Activated CD4-positive, alpha-beta memory T cell treated with anti-CD3 and anti-CD28 coated beads, Interleukin-2, amount 10 ng/mL, durations not matched to agents 7 days and 5 days (primary cell): Measurements from ENCODE around the gene IFT81. TPM values are rescaled to one million over a fixed set of nuclear protein-coding genes. Genes with fewer than 3 reads are reported as not detected.
"Not testable (repeated sequence)": the region's sequence is repeated elsewhere in the genome, so short reads cannot be mapped to it uniquely, and the experiment has no call there.

ENCODE experiments used
- CTCF ChIA-PET: fragments of 350-600 bp; sonication (Branson Sonifier 250); formaldehyde crosslinking; loops from one replicate; lab custom pipeline; 2021; ENCODE audit warnings: antibody characterized with exemption, inconsistent platforms; lab: Charles Lee
- POLR2A ChIA-PET: fragments of 350-600 bp; sonication (Branson Sonifier 250); formaldehyde crosslinking; loops from one replicate; lab custom pipeline; 2021; ENCODE audit warnings: antibody characterized with exemption; lab: Charles Lee
- DNase-seq: peaks from one replicate; pipeline ENCODE4 v3.0.0-alpha.2; 2020
- H3K27ac Mint-ChIP-seq: one replicate; pipeline ENCODE4 v1.8.0; 2021; ENCODE audit warnings: mild to moderate bottlenecking, mixed read lengths
- H3K27me3 Mint-ChIP-seq: one replicate; pipeline ENCODE4 v1.8.0; 2021; ENCODE audit warnings: mixed read lengths
- H3K36me3 Mint-ChIP-seq: one replicate; pipeline ENCODE4 v1.8.0; 2021; ENCODE audit warnings: low read depth, mixed read lengths
- H3K4me1 Mint-ChIP-seq: one replicate; pipeline ENCODE4 v1.8.0; 2021; ENCODE audit warnings: mixed read lengths
- H3K4me3 Mint-ChIP-seq: one replicate; pipeline ENCODE4 v1.8.0; 2021; ENCODE audit warnings: mild to moderate bottlenecking, mixed read lengths
- H3K9me3 Mint-ChIP-seq: one replicate; pipeline ENCODE4 v1.8.0; 2021; ENCODE audit warnings: mixed read lengths
- total RNA-seq, 2 experiments: library from RNA; stranded (reverse); gene quantifications; one replicate each; pipeline ENCODE4 v1.2.3, GENCODE V29; 2021

IFT81 gene
- total RNA-seq, 2 experiments from 2014 or later, result 2.0 to 2.6 TPM

DNA sequence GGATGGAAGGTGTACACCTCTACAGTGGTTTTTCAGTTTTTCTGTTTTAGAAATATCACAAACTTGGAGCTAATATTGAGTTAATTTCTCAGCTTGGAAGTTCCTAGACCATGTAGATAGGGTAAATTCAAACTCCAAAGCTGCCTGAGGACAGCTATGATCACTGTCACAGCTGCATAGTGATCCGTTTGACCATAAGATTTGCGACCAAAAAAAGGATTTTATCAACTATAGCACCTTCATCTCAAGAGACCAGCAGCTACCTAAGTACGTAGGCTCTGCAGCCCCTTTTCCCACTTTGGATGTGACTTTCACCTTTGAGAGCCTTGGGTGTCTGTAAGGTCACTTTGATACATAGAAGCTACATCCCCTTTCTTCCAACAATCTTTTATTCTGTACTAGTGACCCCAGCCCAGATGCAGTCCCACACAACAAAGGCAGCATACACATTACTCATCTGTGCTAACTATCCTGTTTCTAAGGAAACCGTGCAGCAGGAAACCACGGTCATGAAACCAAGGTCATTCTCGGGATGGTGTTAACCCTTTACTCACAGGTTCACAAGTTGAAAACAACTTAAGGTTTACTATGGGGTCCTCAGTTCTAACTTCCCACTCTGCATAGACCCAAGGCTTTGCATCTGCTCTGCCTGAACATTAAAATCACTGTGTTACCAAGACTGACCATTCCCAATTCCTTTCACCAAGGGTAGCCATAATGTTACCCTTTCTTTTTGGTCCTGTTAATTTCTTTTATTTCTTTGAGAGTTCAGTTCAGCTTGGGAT, 75.4 kb downstream of the IFT81 start:
- no peak overlapping the region for H3K4me3 Mint-ChIP-seq
- no peaks in the 10 kb centered on the region for H3K27me3 Mint-ChIP-seq
- peak; percentile 35 for DNase-seq
- no peak overlapping the region for H3K27ac Mint-ChIP-seq
- ChIA-PET POLR2A (interaction anchor here (1.4 kb wide), 1 partner anchor 34 kb away, joined by 3 read pairs; no protein-coding TSS in a partner anchor), CTCF (no interaction called here)
- H3K9me3 Mint-ChIP-seq, result no peaks in the 10 kb centered on the region
- peaks cover 12% of the 10 kb centered on the region for H3K4me1 Mint-ChIP-seq
- no peaks in the 10 kb centered on the region for H3K36me3 Mint-ChIP-seq

DNA sequence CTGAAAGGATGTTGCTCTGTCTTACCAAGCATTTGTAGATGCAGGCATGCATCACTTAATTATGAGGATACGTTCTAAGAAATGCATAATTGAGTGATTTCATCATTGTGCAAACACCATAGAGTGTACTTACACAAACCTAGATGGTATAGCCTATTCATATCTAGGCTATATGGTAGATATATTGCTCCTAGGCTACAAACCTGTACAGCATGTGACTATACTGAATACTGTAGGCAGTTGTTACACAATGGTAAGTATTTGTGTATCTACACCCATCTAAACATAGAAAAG, 75.9 kb downstream of the IFT81 start:
- Mint-ChIP-seq H3K36me3 (no peaks in the 10 kb centered on the region), H3K9me3 (no peaks in the 10 kb centered on the region), H3K27me3 (no peaks in the 10 kb centered on the region), H3K4me3 (no peak overlapping the region), H3K4me1 (peaks cover 12% of the 10 kb centered on the region), H3K27ac (no peak overlapping the region)
- DNase-seq, result no peak
- ChIA-PET POLR2A (no interaction called here), CTCF (no interaction called here)

DNA sequence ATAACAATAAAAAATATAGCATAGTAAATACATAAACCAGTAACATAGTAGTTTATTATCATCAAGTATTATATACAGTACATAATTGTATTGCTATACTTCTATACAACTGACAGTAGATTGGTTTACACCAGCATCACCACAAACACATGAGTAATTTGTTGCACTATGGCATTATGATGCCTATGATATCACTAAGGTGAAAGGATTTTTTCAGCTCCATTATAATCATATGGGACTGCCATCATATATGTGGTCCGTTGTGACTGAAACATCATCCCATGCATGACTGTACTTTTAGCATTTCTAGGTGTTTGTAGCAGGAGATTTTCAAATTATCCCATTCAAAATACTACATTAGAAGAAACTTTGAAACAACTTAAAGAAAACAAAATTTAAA, 77.8 kb downstream of the IFT81 start:
- no peak for DNase-seq
- ChIA-PET POLR2A (no interaction called here), CTCF (no interaction called here)
- Mint-ChIP-seq H3K4me1 (peaks cover 12% of the 10 kb centered on the region), H3K4me3 (no peak overlapping the region), H3K27ac (no peak overlapping the region), H3K27me3 (no peaks in the 10 kb centered on the region), H3K9me3 (no peaks in the 10 kb centered on the region), H3K36me3 (no peaks in the 10 kb centered on the region)

DNA sequence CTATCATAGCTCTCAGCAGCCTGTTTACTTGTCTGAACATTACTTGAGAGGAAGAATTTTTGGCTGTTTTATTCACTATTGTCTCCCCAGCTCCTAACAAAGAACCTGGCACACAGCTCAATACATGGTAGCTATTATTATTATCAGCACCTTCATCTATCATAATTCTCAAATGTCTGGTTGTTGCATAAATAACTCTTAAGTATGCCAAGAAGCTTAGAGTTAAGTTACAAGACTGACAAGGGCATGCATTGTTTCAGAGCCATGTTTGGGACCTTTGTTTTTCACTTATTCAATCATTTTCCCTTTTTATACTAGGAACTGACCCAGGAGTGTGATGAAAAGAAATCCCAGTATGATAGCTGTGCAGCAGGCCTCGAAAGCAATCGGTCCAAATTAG, 79.4 kb downstream of the IFT81 start:
- Mint-ChIP-seq H3K27ac (no peak overlapping the region), H3K27me3 (no peaks in the 10 kb centered on the region), H3K9me3 (no peaks in the 10 kb centered on the region), H3K4me1 (peaks cover 12% of the 10 kb centered on the region), H3K36me3 (no peaks in the 10 kb centered on the region), H3K4me3 (no peak overlapping the region)
- ChIA-PET POLR2A (no interaction called here), CTCF (interaction anchor here (0.6 kb wide), 1 partner anchor 104 kb away, joined by 5 read pairs; no protein-coding TSS in a partner anchor)
- DNase-seq, result no peak

DNA sequence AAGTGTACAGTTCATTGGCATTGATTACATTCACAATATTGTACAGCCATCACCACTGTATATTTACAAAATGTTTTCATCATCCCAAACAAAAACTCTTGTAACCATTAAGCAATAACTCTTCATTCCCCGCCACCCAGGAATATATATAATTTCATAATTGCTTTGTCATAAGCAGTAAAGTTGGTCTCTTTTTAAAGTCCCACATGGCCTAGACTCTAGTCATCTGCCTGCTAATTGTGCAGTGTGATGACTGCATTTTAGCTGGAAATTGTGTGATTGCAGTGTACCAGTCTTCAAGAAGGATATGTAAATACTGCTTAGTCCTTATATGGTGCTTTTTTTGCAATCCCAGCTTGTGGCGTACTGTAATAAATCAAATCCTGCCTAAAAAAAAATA, 81.8 kb downstream of the IFT81 start:
- Mint-ChIP-seq H3K27me3 (no peaks in the 10 kb centered on the region), H3K27ac (no peak overlapping the region), H3K36me3 (no peaks in the 10 kb centered on the region), H3K9me3 (no peaks in the 10 kb centered on the region), H3K4me3 (no peak overlapping the region), H3K4me1 (no peaks in the 10 kb centered on the region)
- CTCF ChIA-PET, result no interaction called here
- no peak for DNase-seq
- POLR2A ChIA-PET, result no interaction called here

DNA sequence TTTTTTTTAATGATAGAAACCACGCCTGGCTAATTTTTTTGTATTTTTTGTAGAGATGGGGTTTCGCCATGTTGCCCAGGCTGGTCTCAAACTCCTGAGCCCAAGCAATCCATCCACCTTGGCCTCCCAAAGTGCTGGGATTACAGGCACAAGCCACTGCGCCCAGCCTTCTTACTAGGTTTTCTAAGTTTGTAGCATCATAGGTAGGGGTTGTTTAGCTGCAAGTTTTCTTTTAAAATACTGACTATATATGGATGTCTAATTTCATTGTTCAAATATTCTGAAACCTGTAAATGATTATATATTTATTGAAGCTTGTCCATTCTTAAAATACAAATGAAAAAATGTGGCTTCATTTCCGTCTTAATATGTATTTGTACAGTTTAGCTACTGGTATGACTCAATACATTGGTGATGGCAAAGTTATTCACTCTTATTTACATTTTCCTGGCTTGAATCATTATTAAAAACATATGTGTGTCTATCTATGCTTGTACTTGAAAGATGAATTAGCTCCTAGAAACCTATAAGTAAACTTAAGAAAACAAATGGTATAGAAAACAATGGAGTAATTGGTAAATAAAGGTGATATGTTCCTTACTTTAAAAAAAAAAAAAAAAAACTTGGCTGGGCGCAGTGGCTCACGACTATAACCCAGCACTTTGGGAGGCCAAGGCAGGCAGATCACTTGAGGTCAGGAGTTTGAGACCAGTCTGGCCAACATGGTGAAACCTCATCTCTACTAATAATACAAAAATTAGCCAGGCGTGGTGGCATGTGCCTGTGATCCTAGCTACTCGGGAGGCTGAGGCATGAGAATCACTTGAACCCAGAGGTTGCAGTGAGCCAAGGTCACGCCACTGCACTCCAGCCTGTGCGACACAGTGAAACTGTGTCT, 87.7 kb downstream of the IFT81 start:
- not testable (repeated sequence) for DNase-seq, H3K27me3 Mint-ChIP-seq, H3K9me3 Mint-ChIP-seq, H3K4me3 Mint-ChIP-seq, H3K27ac Mint-ChIP-seq, H3K4me1 Mint-ChIP-seq, H3K36me3 Mint-ChIP-seq
- ChIA-PET CTCF (interaction anchor here (0.7 to 1.2 kb wide), 2 partner anchors 13 to 79 kb away, joined by 3 to 8 read pairs; no protein-coding TSS in a partner anchor), POLR2A (interaction anchor here (0.8 kb wide), 1 partner anchor 289 kb away, joined by 3 read pairs; no protein-coding TSS in a partner anchor)

DNA sequence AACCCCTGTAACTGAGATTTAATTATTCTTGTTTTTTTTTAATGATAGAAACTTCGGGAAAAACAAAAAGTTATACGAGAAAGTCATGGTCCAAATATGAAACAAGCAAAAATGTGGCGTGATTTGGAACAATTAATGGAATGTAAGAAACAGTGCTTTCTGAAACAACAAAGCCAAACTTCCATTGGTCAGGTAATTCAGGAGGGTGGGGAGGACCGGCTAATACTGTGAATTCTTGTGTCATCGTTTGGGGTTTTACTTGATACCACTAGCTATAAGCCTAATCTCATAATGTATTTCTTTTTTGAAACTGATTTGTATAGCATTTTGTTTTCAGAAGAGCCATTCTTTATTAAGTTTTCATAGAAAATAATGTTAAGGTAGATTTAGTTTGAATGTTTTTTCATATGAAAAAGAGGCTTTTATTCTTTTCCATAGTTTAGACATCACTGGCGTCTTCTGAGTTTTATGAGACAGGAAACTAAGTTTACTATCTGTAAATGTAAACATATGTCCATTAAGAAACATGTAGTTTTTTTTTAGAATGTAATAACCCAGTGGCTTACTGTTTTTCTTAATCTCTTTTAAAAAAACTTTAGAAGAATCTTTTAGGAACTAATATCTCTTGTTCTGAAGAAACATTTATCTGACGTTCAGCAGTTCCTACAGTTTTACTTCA, 94.0 kb downstream of the IFT81 start:
- POLR2A ChIA-PET, result interaction anchor here (0.7 kb wide), 1 partner anchor 316 kb away, joined by 3 read pairs; no protein-coding TSS in a partner anchor
- no peak overlapping the region for H3K27ac Mint-ChIP-seq
- H3K36me3 Mint-ChIP-seq, result peaks cover 5% of the 10 kb centered on the region
- no peak for DNase-seq
- no peaks in the 10 kb centered on the region for H3K27me3 Mint-ChIP-seq
- H3K9me3 Mint-ChIP-seq, result peaks cover 4% of the 10 kb centered on the region
- H3K4me3 Mint-ChIP-seq, result no peak overlapping the region
- no peaks in the 10 kb centered on the region for H3K4me1 Mint-ChIP-seq
- CTCF ChIA-PET, result no interaction called here

DNA sequence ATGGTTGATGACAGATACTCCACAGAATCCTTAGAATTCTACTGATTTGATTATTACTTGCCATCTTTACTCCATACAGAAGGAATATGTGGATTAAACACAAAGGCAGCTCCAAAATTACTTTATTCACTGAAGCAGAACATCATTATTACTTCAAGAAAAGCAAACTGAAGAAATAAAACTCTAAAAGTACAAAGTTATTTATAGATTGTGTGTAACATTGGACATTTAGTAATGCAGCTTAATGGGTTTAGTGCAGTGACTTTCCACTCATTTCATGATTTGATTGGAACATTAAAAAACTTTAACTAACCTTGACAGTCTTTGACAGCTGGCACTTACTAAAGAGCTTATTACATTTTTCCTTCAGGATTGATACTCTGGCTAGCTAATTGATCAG, 97.9 kb downstream of the IFT81 start:
- Mint-ChIP-seq H3K27me3 (peaks cover 3% of the 10 kb centered on the region), H3K36me3 (no peaks in the 10 kb centered on the region), H3K4me1 (no peaks in the 10 kb centered on the region), H3K27ac (no peak overlapping the region), H3K4me3 (no peak overlapping the region), H3K9me3 (no peaks in the 10 kb centered on the region)
- DNase-seq, result no peak
- ChIA-PET POLR2A (interaction anchor here (1.1 kb wide), 1 partner anchor 8 kb away, joined by 3 read pairs; no protein-coding TSS in a partner anchor), CTCF (no interaction called here)

DNA sequence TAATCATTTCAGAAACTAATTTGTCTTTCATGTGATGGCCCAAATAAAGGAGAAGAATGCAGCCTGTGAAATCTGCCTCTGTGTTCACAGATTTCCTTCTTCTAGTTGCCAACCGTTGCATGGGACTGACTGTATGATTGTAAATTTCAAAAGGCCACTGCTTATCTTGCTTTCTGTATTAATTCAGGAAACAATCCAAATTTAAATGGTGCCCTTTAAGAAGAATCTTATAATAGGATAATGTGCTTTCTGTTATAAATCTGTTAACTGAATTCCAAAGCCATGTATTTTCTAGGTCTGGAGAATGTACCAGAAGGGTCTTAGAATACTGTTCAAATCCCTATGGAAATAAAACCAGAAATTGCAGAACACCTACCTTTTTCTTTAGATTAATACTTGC, 98.3 kb downstream of the IFT81 start:
- no peak overlapping the region for H3K27ac Mint-ChIP-seq
- ChIA-PET CTCF (no interaction called here), POLR2A (no interaction called here)
- no peak for DNase-seq
- no peaks in the 10 kb centered on the region for H3K9me3 Mint-ChIP-seq
- peaks cover 3% of the 10 kb centered on the region for H3K27me3 Mint-ChIP-seq
- no peaks in the 10 kb centered on the region for H3K4me1 Mint-ChIP-seq
- H3K36me3 Mint-ChIP-seq, result no peaks in the 10 kb centered on the region
- H3K4me3 Mint-ChIP-seq, result no peak overlapping the region

DNA sequence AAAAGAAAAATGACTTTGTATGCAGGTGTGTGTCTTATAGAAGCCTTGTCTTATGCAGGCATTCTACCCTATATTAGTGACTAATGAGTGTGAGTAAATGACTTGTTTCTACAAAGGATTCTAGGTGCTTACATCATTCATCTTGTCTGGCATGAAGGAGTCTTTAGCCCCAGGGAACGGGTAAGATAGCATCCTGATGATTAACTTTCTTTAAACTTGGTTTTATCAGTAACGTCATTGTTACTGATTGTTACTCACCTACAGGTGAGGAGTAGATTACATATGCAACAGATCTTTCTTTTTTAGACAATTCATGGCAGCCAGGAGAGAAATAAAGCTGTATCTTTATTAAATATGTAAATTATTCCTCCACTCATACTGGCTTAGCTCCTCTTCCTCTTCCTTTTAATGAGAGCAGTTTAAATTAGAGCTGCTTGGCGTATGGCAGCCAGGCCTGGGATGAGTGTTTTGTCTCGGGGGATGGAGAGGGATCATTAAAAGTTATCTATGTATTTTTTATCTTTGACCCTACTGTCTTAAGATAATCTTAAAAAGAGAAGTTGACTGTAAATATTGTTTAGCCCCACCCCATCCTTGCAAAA, 99.7 kb downstream of the IFT81 start:
- no peak overlapping the region for H3K4me3 Mint-ChIP-seq
- peaks cover 8% of the 10 kb centered on the region for H3K27me3 Mint-ChIP-seq
- DNase-seq, result no peak
- POLR2A ChIA-PET, result no interaction called here
- CTCF ChIA-PET, result no interaction called here
- no peaks in the 10 kb centered on the region for H3K9me3 Mint-ChIP-seq
- no peaks in the 10 kb centered on the region for H3K4me1 Mint-ChIP-seq
- H3K27ac Mint-ChIP-seq, result no peak overlapping the region
- no peaks in the 10 kb centered on the region for H3K36me3 Mint-ChIP-seq

DNA sequence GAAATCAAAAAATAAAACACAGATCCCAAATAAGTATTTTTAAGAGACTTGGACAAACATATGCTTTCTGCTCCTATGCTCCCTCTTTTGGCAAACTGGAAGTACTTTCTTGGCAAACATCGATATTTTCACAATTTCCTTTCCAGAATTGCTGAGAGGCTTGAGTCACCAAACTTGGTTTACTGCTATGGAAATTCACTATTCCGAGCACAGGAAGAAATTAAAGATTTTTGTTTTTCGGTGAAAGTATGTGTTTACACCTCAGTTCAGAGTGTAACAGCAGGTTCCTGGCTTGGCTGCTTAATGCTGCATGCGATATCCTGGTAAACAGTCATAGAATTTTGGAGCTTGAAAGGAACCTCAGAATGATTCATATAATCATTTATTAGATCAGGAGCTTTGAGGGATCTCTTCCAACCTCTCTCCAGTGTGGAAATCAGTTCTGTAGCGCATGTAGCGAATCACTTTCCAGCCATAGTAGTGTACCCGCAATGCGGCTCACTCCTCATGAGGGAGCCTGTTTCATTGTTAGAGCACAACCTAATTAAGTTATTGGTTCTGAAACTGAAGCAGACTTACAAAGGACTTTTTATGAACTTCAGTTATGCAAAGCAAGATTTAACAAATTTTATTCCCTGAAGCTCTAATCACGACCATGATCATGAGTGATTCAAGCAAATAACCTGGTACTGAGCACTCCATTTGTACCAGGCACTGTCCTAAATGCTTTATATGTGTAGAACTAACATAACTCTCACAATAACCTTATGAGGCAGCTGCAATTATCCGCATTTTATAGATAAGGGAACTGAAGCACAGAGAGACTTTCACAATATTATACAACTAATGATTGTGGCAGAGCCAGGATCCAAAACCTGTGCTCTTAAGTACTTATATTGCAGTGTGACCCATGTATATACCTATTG, 100.5 kb downstream of the IFT81 start:
- no peak for DNase-seq
- no peaks in the 10 kb centered on the region for H3K9me3 Mint-ChIP-seq
- H3K27me3 Mint-ChIP-seq, result peaks cover 13% of the 10 kb centered on the region
- POLR2A ChIA-PET, result no interaction called here
- CTCF ChIA-PET, result no interaction called here
- no peaks in the 10 kb centered on the region for H3K36me3 Mint-ChIP-seq
- no peaks in the 10 kb centered on the region for H3K4me1 Mint-ChIP-seq
- H3K27ac Mint-ChIP-seq, result no peak overlapping the region
- no peak overlapping the region for H3K4me3 Mint-ChIP-seq

DNA sequence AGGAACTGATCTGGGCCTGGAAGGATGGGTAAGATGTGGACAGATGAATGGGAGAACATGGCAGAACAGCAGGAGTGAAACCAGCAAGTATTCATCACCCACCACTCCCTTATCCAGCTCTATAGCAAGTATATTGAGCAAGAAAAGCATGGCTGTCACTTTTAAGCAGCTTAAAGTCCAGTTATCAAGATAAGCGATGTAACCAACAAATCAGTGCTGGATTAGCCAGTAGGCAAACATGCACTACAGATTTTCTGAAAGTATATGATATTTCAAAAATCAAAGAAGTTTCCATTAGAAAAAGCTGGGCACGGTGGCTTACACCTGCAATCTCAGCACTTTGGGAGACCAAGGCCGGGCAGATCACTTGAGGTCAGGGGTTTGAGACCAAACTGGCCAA, 103.0 kb downstream of the IFT81 start:
- ChIA-PET POLR2A (no interaction called here), CTCF (interaction anchor here (0.9 to 1.2 kb wide), 2 partner anchors 18 to 62 kb away, joined by 3 to 4 read pairs; no protein-coding TSS in a partner anchor)
- DNase-seq, result no peak
- Mint-ChIP-seq H3K4me3 (no peak overlapping the region), H3K27ac (no peak overlapping the region), H3K9me3 (no peaks in the 10 kb centered on the region), H3K27me3 (peaks cover 14% of the 10 kb centered on the region), H3K36me3 (no peaks in the 10 kb centered on the region), H3K4me1 (no peaks in the 10 kb centered on the region)
